Vagina (tissue), 2 donors: ENCODE results near the gene SULF2.

Source experiments
- CTCF ChIP-seq, 3 experiments: fragments of 450-650 bp in 2 of 3; fragments of 200-600 bp in 1 of 3; sonication (generic) in 1 of 3; IDR thresholded peaks; one replicate each; pipeline ENCODE4 v1.5.1; 2017 to 2019; ENCODE audit warnings: antibody characterized with exemption in 3 of 3, mild to moderate bottlenecking in 2 of 3, moderate library complexity in 2 of 3
- POLR2A ChIP-seq, 2 donors: fragments of 450-650 bp; IDR thresholded peaks; one replicate each; pipeline ENCODE4 v1.6.1; 2017; ENCODE audit warnings: antibody characterized with exemption in 2 of 2, mild to moderate bottlenecking in 2 of 2, moderate library complexity in 2 of 2

- TF ChIP-seq POLR2A (IDR thresholded peaks at IDR 0.05) (no peak), CTCF (IDR thresholded peaks at IDR 0.05) (no peak)
Measured at GRCh38 chr20:47609001-47609400, 176.3 kb downstream of the SULF2 start.
